ENCODE measurements around the gene ASCC3. TPM values are rescaled to one million over a fixed set of nuclear protein-coding genes. Genes with fewer than 3 reads are reported as not detected.

Gene ASCC3
- total and polyA plus RNA-seq, 12 donors = 3.1 to 46.2 (median 32.4) TPM

DNA sequence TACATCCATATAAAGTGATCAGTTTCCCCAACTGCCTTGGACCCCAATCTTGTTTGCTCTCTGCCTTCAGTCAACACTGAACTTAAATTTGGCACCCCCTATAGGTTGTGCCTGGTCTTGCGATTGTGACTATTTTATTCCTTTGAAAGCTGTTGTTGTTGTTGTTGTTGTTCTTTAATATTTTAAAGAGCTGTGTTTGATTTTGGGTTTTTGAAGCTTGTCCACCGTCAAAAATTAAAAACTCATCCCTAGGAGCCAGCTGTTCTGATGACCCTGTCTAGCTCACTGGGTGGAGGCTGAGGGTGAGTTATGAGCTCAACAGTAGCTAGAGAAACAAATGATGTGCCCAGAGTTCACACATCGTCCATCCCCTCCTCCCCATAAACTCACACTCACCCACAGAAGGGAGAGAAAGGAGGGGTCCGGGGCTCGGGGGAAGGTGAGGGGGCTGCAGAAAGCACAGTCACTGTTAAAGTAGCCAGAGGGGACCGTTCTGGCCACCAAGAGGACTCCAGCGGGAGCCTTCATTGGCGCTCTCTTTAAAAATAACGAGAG is 420.4 kb downstream of the ASCC3 start:
- intact Hi-C loops (cut with DNase I) = no loop called here
- WGBS, 4 donors = 6 to 11% (median 8%) methylated on average over 8 to 9 of the region's 9 CpGs
- Histone ChIP-seq H3K4me1 (replicated peaks in 1 of 2) (peaks cover 0 to 12% of the 10 kb centered on the region in 2 donors), H3K27me3 (peaks cover 100% of the 10 kb centered on the region), H3K9me3 (replicated peaks in 1 of 3) (no peaks in the 10 kb centered on the region), H3K36me3 (replicated peaks in 1 of 2) (no peaks in the 10 kb centered on the region), H3K4me3 (no peak overlapping the region), H3K27ac (no peak overlapping the region)
- no peak for DNase-seq
- no peak for TF ChIP-seq POLR2A (IDR thresholded peaks at IDR 0.05)
- TF ChIP-seq, protein P1, sequence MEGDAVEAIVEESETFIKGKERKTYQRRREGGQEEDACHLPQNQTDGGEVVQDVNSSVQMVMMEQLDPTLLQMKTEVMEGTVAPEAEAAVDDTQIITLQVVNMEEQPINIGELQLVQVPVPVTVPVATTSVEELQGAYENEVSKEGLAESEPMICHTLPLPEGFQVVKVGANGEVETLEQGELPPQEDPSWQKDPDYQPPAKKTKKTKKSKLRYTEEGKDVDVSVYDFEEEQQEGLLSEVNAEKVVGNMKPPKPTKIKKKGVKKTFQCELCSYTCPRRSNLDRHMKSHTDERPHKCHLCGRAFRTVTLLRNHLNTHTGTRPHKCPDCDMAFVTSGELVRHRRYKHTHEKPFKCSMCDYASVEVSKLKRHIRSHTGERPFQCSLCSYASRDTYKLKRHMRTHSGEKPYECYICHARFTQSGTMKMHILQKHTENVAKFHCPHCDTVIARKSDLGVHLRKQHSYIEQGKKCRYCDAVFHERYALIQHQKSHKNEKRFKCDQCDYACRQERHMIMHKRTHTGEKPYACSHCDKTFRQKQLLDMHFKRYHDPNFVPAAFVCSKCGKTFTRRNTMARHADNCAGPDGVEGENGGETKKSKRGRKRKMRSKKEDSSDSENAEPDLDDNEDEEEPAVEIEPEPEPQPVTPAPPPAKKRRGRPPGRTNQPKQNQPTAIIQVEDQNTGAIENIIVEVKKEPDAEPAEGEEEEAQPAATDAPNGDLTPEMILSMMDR (IDR thresholded peaks at IDR 0.05) = no peak

DNA sequence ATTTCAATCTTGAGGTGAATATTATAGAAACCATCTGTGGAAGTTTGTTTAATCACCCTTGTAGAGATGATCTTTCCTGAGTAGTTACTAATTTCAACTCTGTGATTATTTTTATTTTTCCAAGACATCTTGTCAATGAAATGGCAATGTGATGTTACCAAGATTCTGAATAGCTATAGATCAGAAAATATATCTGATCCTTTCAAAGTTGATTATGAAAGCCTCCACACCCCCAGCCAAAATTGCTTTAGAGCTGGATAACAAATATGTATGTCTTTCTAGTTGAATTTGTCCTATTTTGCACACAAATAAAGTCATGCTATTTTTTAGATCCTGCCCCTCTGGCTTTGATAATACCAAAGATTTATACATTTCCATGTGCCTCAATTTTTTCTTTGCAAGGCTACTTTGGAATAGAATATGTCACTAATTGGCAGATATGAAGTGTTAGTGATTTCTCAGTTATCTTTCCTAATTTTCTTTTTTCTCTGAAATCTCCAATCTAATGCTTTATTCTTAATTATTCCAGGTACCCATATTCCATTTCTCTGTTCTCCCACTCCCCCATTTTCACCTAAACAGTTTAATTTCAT is 421.4 kb downstream of the ASCC3 start:
- Histone ChIP-seq H3K9me3 (replicated peaks in 1 of 3) (no peaks in the 10 kb centered on the region), H3K4me1 (replicated peaks in 1 of 2) (peaks cover 0 to 6% of the 10 kb centered on the region in 2 donors), H3K27me3 (peaks cover 100% of the 10 kb centered on the region), H3K36me3 (replicated peaks in 1 of 2) (no peaks in the 10 kb centered on the region), H3K4me3 (no peak overlapping the region), H3K27ac (no peak overlapping the region)
- TF ChIP-seq, protein P1 (IDR thresholded peaks at IDR 0.05) = no peak
- no peak for TF ChIP-seq POLR2A (IDR thresholded peaks at IDR 0.05)
- intact Hi-C loops (cut with DNase I) = no loop called here
- DNase-seq = no peak

DNA sequence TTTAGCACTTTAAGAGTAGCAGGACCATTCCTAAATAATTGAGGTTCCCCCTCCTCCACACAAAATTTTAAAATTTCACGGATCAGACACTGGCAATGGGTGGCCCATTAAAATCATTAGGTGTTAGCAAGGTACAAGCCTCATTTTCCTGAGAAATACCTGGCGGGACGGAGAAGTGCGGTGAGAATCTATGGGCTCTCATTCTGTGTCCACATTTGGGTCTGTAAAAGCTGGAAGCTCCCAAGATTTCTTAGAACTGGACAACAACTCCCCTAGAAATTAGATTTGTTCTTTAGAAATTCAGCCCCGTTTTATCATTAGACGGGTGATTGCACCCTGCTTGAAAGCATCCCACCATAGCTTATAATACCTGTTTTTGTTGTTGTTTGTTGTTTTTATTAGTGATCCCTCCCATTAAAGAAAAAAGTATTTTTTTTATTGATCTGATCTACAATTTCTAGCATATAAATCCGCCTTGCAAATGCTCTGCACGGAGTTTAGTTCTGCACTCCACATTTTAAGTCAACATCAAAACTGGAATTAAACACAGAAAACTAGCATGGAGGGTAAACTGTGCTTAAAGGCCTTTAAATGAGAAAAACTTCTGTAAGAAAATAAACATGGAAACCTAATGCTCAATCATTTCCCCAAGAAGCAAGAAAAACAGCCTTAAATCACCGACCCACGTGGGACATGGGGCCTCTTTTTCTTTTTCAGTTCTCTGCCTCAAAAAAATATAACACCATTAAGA is 422.1 kb downstream of the ASCC3 start:
- 24 to 29% (median 25%) methylated on average over 10 of the region's 10 CpGs for WGBS, 4 donors
- no peak for DNase-seq
- Histone ChIP-seq H3K9me3 (replicated peaks in 1 of 3) (no peaks in the 10 kb centered on the region), H3K27me3 (peaks cover 100% of the 10 kb centered on the region), H3K27ac (no peak overlapping the region), H3K36me3 (replicated peaks in 1 of 2) (no peaks in the 10 kb centered on the region), H3K4me3 (no peak overlapping the region), H3K4me1 (replicated peaks in 1 of 2) (no peaks in the 10 kb centered on the region)
- TF ChIP-seq, protein P1 (IDR thresholded peaks at IDR 0.05) = no peak
- TF ChIP-seq POLR2A (IDR thresholded peaks at IDR 0.05) = no peak
- intact Hi-C loops (cut with DNase I) = no loop called here

Data from adrenal gland (tissue), 12 donors.